ENCODE results near the gene TXNL1. TPM values are rescaled to one million over a fixed set of nuclear protein-coding genes. Genes with fewer than 3 reads are reported as not detected.
A peak's percentile ranks its signal among the peaks of the same experiment; 100 is the strongest.
"Not testable (repeated sequence)": the region's sequence is repeated elsewhere in the genome, so short reads cannot be mapped to it uniquely, and the experiment has no call there.

TXNL1 gene
- total RNA-seq: 64.9 TPM

DNA sequence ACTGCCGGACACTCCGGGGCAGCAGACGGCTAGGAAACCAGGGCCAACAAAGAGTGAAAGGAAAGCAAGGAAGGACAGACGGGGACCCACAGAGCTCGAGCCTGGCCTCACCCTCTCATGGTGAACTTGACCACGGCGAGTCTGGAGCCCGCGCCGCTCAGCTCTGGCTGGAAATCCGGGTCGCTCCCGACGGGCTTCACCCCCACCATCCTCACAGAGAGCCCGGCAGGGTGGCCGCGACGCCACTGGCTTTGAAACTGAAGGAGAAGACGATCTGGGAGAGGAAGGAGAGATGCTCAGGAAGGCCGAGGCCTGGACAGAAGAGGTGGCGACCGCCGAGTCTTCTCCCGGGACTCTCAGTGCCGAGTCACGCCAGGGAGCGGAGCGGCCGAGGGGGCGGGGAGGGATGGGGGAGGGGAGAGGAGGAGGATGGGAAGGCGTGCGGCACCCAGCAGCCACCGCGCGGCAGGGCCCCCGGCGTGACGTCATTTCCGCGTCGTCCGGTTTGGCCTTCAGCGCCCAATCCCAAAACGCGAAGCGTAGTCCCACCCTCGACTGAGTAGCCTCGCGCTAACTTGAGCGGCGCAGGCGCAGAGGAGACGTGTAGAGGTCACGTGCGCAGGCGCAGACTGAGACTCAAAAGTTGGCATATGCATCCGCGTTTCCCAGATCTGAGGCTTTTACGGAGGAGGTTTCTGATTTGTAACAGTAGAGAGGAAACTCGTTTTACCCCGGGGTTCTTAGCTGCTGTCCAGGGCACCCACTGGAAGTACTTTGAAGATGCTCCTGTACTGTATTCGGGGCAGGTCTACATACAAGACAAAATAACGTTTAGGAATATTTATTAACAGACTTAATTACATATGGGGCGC is at the start of gene TXNL1:
Gene TXNL1, minus strand, starts transcription at position 361 of the 872 bp plus-strand sequence. Its CDS starts 152 bp downstream, at position 209.
- peak; percentile 100 for DNase-seq (ENCODE audit: low spot score)

- DNase-seq (ENCODE audit: low spot score): no peak
Measured at GRCh38 chr18:56684277-56684676, 45.9 kb upstream of the TXNL1 start.

- DNase-seq (ENCODE audit: low spot score): no peak
Measured at GRCh38 chr18:56678836-56679565, 40.6 kb upstream of the TXNL1 start.

- no peak for DNase-seq (ENCODE audit: low spot score)
Measured at GRCh38 chr18:56676639-56677038, 38.2 kb upstream of the TXNL1 start.

GRCh38 chr18:56672981-56673380 is 34.6 kb upstream of the TXNL1 start:
- no peak for DNase-seq (ENCODE audit: low spot score)

GRCh38 chr18:56672391-56672790 is 34.0 kb upstream of the TXNL1 start:
- DNase-seq (ENCODE audit: low spot score): no peak

- no peak for DNase-seq (ENCODE audit: low spot score)
Measured at GRCh38 chr18:56662902-56663301, 24.5 kb upstream of the TXNL1 start.

DNA sequence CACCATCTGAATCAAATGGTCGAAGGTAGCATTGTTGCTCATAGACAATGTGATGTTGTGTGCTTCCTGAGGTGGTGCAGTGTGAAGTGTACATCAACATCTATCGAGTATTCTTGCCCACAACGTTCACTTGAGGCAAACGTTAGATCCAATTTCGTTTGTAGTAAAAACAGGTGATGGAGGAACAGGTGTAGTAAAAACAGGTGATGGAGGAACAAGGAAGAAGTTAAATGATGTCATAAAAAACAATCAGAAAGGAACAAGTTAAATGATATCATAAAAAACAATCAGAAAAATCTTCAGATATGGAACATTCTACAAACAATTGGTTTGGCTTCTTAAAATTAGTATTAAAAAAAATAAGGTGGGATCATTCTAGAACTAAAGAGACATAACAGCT is 24.1 kb upstream of the TXNL1 start:
- DNase-seq (ENCODE audit: low spot score): no peak

DNA sequence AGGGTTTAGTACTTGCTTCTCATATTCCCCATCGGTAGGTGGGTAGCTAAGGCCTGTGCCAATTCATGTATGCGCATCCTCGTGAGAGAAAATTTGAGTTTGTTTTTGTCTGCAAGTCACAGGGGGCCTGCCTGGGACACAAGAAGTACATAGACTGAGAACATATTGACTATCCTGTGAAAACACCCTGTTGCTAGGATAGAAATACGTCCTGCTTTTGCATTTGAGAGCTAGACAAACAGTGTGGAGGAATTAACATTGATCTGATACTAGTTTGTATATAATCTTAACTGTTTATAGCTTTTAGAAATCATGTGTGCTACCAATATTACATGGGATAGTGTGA is 23.6 kb upstream of the TXNL1 start:
- DNase-seq (ENCODE audit: low spot score): no peak

GRCh38 chr18:56661360-56662062 is 23.1 kb upstream of the TXNL1 start:
- no peak for DNase-seq (ENCODE audit: low spot score)

DNA sequence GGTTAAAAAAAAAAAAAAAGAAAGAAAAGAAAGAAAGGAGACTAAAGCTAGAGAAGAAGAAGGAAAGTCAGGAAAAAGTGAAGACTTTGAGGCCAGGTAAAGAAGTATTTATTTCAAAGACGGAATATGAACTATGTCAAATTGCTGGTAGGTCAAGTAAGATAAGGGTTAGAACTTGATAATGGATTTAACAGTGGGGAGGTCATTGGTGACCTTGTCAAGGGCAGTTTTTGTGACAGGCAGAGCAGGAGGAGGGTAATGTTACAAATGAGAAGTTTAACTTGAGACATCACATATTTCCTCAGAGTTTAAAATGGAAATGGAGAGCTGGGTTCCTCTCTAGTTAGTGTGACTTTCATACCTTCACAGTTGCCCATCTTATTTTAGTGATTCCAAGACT is 22.3 kb upstream of the TXNL1 start:
- DNase-seq (ENCODE audit: low spot score): no peak

DNA sequence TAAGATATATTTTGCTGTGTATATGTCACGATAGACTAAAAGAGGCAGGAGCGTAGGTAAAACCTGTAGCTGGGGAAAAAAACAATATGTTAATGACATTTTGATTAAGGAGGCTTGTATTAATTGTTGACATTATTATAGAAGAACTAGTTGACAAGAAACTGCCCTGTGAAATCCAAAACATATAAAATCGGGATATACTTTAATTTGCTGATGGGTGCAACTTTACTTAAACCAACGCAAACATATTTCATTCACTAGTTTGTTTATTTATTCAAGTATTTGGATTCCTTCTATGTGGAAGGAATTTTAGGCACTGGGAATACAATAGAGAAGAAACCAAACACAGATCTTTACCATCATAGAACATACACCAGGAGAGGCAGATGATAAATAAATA is 20.7 kb upstream of the TXNL1 start:
- DNase-seq (ENCODE audit: low spot score): no peak

DNA sequence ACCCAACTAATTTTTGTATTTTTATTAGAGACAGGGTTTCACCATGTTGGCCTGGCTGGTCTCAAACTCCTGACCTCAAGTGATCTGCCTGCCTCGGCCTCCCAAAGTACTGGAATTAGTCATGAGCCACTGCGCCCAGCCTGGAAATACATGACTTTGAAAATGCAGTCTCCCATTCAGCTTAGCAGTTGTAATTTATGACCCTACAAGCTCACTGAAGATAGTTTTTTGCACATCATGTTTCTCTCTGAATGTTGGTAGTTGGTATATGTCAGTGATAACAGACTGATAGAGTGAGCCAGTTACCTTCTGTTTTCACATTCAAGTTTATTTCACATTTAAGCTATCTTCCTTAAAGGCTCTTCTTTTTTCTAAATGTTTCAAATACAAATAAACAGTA is 19.9 kb upstream of the TXNL1 start:
- no peak for DNase-seq (ENCODE audit: low spot score)

DNA sequence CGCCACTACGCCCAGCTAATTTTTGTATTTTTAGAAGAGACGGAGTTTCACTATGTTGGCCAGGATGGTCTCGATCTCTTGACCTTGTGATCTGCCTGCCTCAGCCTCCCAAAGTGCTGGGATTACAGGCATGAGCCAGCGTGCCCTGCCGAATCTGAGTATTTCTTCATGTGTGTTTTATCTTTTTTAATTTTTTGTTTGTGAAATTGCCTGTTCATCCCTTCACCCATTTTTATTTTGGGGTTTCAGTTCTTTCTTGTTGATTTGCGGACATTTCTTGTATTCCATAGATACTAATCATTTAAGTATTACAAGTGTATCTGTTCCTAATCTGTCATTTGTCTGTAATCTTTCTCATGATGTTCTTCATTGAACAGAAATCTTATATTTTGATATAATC is 15.9 kb upstream of the TXNL1 start:
- not testable (repeated sequence) for DNase-seq (ENCODE audit: low spot score)

GRCh38 chr18:56652802-56653201 is 14.4 kb upstream of the TXNL1 start:
- DNase-seq (ENCODE audit: low spot score): no peak

DNA sequence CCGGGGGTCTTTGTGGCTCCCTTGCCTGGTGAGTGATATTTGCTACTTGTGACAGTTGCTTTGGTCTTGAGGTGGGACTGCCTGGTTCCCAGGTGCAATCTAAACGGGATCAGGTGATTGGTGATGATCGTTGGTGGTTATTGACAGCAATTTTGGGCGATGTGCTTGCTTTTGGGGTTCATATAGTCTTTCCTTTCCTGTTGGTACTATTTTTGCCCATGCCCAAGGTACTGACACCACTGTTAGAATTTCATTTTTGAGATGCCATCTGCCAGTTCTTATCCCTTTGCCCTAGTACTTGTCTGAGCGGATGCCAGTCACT is 13.3 kb upstream of the TXNL1 start:
- DNase-seq (ENCODE audit: low spot score): no peak

DNA sequence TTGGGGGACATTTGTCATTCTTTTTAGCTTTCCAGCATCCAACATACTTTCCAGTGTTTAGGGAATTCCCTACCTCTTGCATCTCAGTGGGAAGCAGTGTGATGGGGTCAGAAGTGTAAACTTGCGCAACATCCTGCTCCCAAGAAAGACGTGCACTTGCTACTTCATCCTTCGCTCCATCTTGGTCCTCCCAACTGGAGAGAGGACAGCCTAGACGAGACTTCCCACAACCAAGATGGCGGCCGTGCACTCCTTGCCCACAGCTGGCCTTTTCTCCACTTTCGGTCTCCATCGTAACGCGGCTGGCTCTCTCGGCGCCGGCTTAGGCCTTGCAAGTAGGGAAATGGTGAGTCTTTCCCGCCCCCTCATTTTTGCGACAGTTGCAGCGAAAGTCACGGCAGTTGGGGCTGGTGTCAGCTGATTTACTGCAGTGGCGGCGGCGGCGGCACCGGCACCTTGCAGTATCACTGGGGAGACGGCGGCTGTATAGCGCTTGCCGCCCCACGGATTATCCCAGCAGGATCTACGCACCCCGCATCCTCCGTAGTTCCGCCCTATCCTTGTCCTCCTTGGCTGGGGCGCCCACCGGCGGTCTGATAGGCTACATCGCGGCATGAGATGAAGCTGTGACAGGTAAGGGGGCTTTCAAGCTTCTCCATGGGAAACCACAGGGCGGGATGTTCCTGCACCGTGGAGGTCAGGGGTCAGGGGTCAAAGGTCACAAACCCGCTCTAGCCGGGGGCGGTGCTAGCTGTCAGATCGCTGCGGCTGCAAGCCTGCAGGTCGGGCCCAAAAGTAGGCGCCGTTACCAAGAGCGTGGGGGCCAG is 12.8 kb upstream of the TXNL1 start, which contains the start of gene WDR7:
Gene WDR7, plus strand, starts transcription at position 416 of the 827 bp plus-strand sequence. CDS start 21,157 bp downstream, outside the sequence.
- DNase-seq (ENCODE audit: low spot score): peak; percentile 98

DNA sequence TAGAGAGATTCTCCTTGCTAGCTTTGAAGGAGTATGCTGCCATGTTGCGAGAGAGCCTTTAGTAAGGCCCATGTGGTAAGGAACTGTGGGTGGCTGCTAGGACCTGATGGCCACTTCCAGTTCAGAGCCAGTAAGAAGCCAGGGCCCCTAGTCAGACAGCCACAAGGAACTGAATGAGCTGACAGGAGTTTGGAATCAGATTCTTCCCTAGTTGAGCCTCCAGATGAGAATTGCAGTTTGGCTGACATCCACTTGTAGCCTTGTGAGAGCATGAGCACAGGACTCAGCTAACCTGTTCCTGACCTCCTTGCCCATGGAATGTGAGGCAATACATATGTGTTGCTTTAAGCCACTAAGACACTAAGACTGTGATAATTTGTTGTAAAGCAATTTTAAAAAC is 11.6 kb upstream of the TXNL1 start:
- DNase-seq (ENCODE audit: low spot score): no peak

DNA sequence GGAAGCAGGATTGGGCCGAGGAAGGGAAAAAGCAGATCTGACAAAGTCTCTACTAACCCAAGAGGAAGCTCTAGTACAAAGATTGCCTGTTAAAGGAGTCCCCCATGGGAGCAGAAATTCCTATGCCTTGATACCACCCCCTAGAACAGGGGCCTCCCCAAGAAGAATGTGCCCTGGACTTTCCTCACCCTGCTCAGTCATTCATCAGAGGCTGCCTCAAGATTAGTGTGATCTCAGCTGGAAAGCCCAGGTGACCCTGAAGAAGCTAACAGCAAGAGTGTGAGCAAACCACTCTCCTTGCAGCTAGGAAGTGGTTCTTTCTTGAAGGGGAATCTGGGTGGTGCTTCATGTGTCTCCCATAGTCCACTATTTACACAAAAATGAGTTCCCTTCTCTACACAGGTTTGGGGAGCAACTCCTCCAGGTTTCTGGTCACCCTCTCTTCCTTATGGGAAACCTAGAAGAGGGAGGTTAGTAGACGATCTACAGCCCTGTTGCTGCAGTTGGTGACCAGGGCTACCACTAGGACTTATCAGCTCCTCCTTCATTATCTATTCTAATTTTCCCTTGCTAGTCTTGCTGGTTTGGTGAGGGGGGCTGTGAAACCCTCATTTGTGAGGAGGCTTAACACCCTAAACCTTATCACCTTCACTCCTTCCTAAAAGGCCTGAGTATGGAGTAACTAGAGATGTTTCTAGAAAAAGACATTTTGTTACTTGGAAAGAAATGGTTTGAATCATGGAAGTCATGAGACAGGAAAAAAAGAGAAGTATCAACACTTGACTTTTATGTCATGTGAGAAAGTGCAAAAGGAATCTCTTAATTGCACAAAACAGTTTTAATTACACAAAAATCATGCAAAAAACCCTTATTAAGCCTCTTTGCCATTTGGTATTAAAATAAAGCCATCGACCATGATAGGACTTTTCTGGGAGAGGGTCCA is 9.8 kb upstream of the TXNL1 start:
- DNase-seq (ENCODE audit: low spot score): no peak

- DNase-seq (ENCODE audit: low spot score): no peak
Measured at GRCh38 chr18:56647071-56647470, 8.7 kb upstream of the TXNL1 start.
